Measurements from ENCODE around the gene CTTN.

DNA sequence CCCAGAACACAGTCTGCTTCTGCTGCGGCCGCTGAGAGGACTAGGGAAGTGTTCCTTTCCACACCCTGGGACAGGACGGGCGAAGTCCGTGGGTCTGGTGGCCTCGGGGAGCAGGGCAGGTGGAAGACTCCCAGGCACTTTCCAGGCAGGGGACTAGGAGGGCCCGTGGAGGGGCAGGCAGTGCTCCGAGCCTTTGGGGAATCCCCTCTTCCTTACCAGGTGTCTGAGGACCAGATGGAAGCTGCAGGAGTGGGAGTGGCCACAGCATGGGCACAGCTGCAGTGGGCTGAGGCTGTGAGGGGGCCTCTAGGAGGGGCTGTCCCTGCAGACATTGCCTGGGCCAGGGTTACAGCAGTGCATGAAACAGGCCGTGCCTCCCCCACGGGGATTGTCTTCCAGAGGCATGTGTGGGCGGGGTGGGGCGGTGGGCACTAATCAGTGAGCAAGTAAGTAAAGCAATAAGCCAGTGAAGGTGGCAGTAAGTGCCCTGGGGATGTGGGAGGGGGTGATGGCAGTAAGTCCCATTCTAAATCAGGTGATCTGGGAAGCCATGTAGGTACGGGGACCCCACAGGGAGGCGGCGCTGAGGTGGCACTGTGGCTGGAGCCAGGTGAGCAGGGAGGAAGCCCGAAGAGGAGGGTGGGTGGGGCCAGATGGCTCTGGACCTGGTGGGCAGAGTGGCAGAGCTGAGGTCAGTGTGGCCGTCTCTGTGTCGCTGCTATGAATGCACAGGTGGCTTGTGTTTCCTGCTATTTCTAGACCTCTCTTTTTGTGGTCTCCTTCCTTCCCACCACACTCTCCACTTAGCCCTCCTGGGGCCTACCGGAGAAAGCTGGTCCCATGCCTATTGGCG is 66.4 kb downstream of the CTTN start:
- TF ChIP-seq, protein P1, sequence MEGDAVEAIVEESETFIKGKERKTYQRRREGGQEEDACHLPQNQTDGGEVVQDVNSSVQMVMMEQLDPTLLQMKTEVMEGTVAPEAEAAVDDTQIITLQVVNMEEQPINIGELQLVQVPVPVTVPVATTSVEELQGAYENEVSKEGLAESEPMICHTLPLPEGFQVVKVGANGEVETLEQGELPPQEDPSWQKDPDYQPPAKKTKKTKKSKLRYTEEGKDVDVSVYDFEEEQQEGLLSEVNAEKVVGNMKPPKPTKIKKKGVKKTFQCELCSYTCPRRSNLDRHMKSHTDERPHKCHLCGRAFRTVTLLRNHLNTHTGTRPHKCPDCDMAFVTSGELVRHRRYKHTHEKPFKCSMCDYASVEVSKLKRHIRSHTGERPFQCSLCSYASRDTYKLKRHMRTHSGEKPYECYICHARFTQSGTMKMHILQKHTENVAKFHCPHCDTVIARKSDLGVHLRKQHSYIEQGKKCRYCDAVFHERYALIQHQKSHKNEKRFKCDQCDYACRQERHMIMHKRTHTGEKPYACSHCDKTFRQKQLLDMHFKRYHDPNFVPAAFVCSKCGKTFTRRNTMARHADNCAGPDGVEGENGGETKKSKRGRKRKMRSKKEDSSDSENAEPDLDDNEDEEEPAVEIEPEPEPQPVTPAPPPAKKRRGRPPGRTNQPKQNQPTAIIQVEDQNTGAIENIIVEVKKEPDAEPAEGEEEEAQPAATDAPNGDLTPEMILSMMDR (IDR thresholded peaks at IDR 0.05): no peak
- no peak for TF ChIP-seq POLR2A (IDR thresholded peaks at IDR 0.05)
